ENCODE results near the gene TRAK2.
A peak's percentile ranks its signal among the peaks of the same experiment; 100 is the strongest.
"Not testable (repeated sequence)": the region's sequence is repeated elsewhere in the genome, so short reads cannot be mapped to it uniquely, and the experiment has no call there.

Gene TRAK2, protein sequence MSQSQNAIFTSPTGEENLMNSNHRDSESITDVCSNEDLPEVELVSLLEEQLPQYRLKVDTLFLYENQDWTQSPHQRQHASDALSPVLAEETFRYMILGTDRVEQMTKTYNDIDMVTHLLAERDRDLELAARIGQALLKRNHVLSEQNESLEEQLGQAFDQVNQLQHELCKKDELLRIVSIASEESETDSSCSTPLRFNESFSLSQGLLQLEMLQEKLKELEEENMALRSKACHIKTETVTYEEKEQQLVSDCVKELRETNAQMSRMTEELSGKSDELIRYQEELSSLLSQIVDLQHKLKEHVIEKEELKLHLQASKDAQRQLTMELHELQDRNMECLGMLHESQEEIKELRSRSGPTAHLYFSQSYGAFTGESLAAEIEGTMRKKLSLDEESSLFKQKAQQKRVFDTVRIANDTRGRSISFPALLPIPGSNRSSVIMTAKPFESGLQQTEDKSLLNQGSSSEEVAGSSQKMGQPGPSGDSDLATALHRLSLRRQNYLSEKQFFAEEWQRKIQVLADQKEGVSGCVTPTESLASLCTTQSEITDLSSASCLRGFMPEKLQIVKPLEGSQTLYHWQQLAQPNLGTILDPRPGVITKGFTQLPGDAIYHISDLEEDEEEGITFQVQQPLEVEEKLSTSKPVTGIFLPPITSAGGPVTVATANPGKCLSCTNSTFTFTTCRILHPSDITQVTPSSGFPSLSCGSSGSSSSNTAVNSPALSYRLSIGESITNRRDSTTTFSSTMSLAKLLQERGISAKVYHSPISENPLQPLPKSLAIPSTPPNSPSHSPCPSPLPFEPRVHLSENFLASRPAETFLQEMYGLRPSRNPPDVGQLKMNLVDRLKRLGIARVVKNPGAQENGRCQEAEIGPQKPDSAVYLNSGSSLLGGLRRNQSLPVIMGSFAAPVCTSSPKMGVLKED

GRCh38 chr2:201451292-201452057, at the start of gene TRAK2, which contains the start of gene STRADB:
Gene TRAK2, minus strand, starts transcription at chr2:201451458. Its CDS starts 30,951 bp downstream, at chr2:201420507.
Gene STRADB, plus strand, starts transcription at chr2:201451740. Its CDS starts 3,101 bp downstream, at chr2:201454841.
- peak; percentile 97 for DNase-seq

DNA sequence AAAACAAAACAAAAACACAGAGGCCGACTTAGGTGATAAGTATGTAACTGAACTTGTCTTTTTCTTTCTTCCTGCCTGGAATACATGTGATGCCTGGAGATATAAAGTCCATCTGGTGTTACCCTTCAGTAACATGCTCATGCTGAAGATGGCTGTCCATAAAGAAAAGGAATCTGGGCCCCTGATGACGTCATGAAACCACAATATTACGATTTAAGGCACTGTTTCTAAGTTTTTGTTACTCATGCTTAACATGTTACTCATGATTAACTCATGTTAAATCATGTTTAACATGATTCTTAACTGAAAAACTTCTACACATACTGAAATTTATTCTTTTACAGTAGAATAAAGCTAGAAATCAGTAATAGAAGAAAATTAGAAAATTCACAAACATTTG, 49.3 kb upstream of the TRAK2 start:
- DNase-seq, result peak; percentile 35

- DNase-seq, result no peak
Measured at GRCh38 chr2:201496785-201497184, 45.5 kb upstream of the TRAK2 start.

- DNase-seq, result no peak
Measured at GRCh38 chr2:201490291-201490690, 39.0 kb upstream of the TRAK2 start.

- DNase-seq, result no peak
Measured at GRCh38 chr2:201484805-201485204, 33.5 kb upstream of the TRAK2 start.

- not testable (repeated sequence) for DNase-seq
Measured at GRCh38 chr2:201483758-201484157, 32.5 kb upstream of the TRAK2 start.

- DNase-seq, result no peak
Measured at GRCh38 chr2:201483342-201483741, 32.1 kb upstream of the TRAK2 start.

GRCh38 chr2:201482543-201482942, 31.3 kb upstream of the TRAK2 start:
- no peak for DNase-seq

- DNase-seq, result no peak
Measured at GRCh38 chr2:201472411-201472810, 21.2 kb upstream of the TRAK2 start.

DNA sequence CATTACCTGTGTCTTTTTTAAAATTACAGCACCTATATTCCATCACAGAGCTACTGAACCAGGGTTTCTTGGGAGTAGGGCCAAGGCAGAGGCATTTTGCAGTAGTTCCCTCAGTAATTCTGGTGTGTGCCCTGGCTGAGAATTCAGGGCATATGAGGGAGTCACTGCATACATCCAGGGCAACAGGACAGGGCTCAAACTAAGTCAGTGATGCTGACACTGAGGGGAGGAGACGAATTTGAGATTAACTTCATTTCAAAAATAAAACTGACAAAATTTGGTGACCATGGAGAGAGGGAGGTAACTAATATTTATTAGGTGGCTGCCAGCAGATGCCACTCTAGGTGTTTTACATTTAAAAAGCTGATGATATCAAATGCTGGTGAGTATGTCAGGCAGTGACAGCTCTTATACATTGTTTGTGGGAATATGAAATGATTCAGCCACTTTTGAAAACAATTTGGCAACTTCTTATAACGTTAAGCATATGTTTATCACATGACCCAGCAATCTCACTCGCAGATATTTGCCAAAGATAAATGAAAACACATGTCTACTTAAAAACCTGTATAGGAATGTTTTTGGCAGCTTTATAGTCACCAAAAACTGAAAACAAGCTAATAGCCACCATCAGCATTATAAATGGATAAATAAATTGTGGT, 20.6 kb upstream of the TRAK2 start:
- DNase-seq, result no peak

DNA sequence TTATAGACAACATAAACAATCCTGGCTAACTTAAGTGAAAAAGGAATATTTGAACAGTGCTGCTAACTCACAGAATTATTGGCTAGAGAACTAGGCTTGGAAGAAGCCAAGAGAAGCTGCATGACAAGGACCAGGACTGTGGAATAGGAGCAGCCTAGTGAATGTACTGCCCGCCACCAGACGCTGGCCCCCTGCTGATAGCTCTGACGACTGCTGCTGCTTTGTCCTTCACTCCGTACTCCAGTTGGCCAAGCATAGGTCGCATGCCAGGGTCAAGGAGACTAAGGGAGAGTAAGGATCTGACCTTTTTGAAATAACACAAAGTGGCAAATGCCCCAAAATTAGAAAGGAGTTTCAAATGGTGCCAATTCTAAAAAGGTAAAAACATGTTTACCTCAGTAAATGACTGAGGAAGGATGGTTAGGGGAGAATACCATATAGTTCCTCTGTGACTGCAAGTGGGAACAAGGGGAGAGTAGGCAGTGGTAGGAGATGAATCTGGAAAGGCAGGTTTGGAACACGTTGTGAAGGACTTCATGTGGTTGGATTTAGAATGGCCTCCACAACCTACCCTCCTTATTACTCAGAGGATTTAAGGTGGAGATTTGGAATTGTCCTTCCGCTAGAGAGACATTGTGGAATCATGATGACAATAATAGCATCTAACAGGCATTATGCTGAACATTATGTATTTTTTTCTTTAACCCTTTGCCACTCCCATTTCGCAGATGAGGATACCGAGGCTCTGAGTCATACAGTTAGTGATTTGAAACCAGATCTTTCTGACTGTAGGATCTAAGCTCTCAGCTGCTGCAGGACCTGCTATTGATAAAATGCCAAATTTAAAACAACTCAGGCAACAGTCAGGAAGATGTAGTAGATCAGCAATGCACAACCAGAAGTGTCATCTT, 19.8 kb upstream of the TRAK2 start:
- DNase-seq, result no peak

DNA sequence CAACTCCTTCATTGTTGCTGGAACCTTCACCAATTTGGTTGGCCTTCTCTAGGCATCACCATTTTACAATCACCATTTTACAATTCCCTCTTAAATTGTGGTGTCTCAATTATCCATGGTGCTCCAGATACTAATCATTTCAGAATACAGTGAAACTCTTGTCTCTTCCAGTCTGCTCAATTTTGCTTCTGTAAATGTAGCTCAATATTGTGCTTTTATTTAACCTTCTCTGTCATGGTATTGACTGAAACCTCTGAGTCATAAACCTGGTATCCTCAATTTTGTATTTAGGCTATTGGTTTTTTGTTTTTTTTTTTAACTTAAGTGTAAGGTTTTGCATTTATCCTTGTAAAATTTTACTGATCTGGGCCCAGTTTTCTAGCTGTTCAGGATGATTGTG, 16.4 kb upstream of the TRAK2 start:
- no peak for DNase-seq

- DNase-seq, result no peak
Measured at GRCh38 chr2:201466050-201466675, 14.9 kb upstream of the TRAK2 start.

DNA sequence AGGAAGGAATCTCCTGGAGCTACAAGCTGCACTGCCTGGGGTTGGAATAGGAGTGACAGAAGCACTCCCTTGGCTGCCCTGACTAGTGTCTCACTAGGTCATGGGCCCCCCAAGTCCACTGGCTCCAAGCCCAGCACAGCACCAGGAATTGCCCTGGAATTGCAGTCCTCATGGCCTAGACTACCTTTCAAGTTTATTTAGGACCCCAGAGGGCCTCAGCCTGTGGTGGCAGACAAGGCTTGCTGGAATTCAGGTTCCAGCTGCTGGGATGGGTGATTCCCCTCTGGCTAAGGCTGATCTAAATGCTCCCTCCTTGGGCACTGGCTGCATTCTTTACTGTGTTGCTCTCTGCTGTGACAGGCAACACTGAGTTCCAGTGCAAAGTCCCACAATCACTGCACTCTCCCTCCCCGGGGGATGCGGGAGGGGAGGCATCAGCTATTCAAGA, 14.3 kb upstream of the TRAK2 start:
- DNase-seq, result no peak

DNA sequence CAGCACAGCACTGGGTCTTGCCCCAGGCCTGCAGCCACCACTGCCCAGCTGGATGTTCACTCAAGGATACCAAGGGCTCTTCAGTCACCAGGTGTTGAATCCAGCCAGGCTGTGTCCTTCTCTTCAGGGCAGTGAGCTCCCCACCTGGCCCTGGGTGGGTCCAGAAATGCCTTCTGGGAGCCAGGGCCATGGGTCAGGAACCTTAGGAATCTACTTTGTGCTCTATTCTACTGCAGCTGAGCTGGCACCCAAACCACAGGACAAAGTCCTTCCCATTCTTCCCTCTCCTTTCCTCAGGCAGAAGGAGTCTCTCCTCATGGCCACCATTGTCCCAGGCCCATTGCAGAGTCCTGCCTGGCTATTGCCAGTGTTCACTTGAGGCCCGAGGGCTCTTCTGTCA, 13.3 kb upstream of the TRAK2 start:
- no peak for DNase-seq

- no peak for DNase-seq
Measured at GRCh38 chr2:201460532-201460931, 9.3 kb upstream of the TRAK2 start.

DNA sequence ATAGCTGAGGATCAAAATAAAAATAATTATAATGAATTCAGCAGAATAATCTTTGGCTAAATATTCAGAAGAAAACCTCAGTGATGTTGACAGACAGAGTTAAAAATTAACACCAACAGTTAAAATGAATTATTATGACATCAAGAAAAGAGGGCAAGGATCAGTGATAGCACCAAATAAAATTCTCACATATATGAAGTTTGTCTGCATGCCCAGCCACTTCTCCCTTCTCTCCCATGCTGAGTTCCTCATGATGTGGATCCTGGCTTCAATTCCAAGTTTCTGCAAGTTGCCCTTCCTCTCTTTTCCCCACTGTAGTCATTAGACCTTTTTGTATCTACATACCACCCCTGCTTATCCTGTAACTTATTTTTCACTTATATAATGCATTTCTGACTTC, 7.1 kb upstream of the TRAK2 start:
- no peak for DNase-seq

GRCh38 chr2:201452922-201453643, 1.8 kb upstream of the TRAK2 start:
- DNase-seq, result no peak

DNA sequence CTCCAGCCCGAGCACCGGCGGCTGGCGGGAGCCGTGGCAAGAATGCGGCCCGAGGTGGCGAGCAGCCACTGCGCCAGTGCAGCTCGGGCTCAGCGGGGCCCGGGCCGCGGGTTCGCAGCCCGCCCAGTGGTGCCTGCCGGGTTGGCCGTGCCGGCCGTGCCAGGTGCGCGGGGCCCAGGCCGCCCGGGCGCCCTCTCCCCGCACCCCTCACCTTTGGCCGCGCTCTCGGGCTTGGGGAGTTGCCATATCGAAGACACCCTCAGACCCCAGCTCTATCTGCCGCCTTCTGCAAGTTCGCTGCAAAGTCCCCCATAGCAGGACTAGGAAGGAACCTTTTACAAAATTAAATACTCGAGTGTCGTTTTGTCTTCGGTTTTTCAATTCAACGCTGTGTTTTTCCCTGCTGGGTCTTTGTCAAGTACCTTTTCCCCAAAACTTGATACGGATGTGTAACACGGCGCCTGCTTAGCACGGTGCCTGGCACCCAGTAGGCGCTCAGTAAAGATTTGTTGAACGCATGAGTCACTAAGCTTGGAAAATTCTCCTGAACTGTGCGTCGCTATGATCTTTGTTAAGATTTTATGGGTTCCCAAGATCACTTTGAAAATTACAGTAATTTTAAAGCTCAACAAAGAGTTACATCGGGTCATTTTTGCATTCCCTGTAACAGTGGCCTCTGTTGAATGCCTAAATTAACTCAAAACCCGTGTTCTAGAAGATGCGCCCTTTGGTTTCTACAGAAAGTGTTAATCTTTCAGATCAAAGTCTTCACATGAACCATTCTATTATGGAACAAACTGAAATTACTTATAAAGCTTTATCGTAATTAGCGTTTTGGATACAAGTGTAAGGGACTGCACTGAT, 1.0 kb upstream of the TRAK2 start:
- DNase-seq, result peak; percentile 59
